GM23338 (cell line): Measurements from ENCODE around the gene TYSND1.

Experiments used
- CREB1 ChIP-seq: fragments of 250-450 bp; sonication (Bioruptor Pico); IDR thresholded peaks from 2 replicates; pipeline ENCODE4 v1.5.0; 2020; ENCODE audit warnings: low read depth, mild to moderate bottlenecking, moderate library complexity
- CTCF ChIP-seq, 2 experiments: fragments of 200-600 bp in 1 of 2; sonication (generic) in 1 of 2; conservative IDR thresholded peaks; 2 replicates each; pipeline versions ENCODE4 v1.5.1 to v1.6.1; 2016 to 2017; ENCODE audit warnings: antibody characterized with exemption in 2 of 2, low read depth in 2 of 2, mild to moderate bottlenecking in 2 of 2, moderate library complexity in 1 of 2
- EZH2 ChIP-seq: fragments of 200-600 bp; sonication (generic); IDR thresholded peaks from one replicate; pipeline ENCODE4 v1.8.0; 2017; ENCODE audit warnings: antibody characterized with exemption, mild to moderate bottlenecking, low read depth; ENCODE audit not compliant: unreplicated experiment
- EZH2phosphoT487 ChIP-seq: fragments of 200-600 bp; sonication (generic); IDR thresholded peaks from one replicate; pipeline ENCODE4 v1.8.1; 2018; ENCODE audit warnings: antibody characterized with exemption; ENCODE audit not compliant: unreplicated experiment
- JUNB ChIP-seq: IDR thresholded peaks from one replicate; pipeline ENCODE4 v1.6.1; 2016; ENCODE audit warnings: antibody characterized with exemption; ENCODE audit not compliant: unreplicated experiment
- NANOG ChIP-seq: IDR thresholded peaks from 2 replicates; pipeline ENCODE4 v1.6.1; 2016; ENCODE audit warnings: antibody characterized with exemption, borderline replicate concordance
- POLR2AphosphoS5 ChIP-seq: IDR thresholded peaks from 2 replicates; pipeline ENCODE4 v1.6.1; 2016; ENCODE audit warnings: antibody characterized with exemption, low read depth
- REST ChIP-seq: IDR thresholded peaks from one replicate; pipeline ENCODE4 v1.6.1; 2018; ENCODE audit warnings: antibody characterized with exemption; ENCODE audit not compliant: unreplicated experiment
- STAT1 ChIP-seq: IDR thresholded peaks from one replicate; pipeline ENCODE4 v1.6.1; 2016; ENCODE audit warnings: antibody characterized with exemption; ENCODE audit not compliant: unreplicated experiment
- ZNF114 ChIP-seq: fragments of 250-450 bp; sonication (Bioruptor Pico); IDR thresholded peaks from 2 replicates; pipeline ENCODE4 v1.5.0; 2020; ENCODE audit warnings: mild to moderate bottlenecking, moderate library complexity
- ZNF331 ChIP-seq: fragments of 250-450 bp; sonication (Bioruptor Pico); IDR thresholded peaks from 2 replicates; pipeline ENCODE4 v1.5.0; 2020; ENCODE audit warnings: low read depth, mild to moderate bottlenecking, moderate library complexity
- ZNF462 ChIP-seq: fragments of 250-450 bp; sonication (Bioruptor Pico); IDR thresholded peaks from 2 replicates; pipeline ENCODE4 v1.5.0; 2020; ENCODE audit warnings: mild to moderate bottlenecking, moderate library complexity

DNA sequence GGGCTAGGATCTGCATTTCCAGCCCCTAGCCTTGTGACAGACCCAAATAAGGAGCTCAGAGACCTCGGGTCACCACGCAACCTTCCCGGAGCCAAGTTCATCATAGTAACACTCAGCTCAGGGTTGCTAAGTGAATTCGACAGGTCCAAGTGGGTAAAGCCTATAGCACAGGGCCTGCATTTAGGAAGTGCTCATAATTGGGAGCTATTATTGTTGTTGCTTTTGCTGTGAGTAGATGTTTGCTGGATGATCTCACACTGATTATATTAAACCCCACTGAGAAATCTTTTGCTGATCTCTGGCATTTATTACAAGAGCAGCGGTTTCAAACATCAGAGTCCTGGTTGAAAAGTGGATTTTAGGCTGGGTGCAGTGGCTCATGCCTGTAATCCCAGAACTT lies 44.1 kb upstream of the TYSND1 start:
- TF ChIP-seq CTCF (conservative IDR thresholded peaks at IDR 0.05; ENCODE audit: low read depth in 2 of 2) (no peak), EZH2 (no peak), EZH2phosphoT487 (no peak), CREB1 (no peak), POLR2AphosphoS5 (no peak), REST (no peak), ZNF331 (CRISPR knock-in tag) (no peak), ZNF114 (no peak), STAT1 (no peak), JUNB (no peak), NANOG (no peak), ZNF462 (CRISPR knock-in tag) (no peak)
